HG03097 (cell line): ENCODE data around the gene TMEM74B.
"Not testable (repeated sequence)": the region's sequence is repeated elsewhere in the genome, so short reads cannot be mapped to it uniquely, and the experiment has no call there.

Experiments used
- ATAC-seq: cut with Tn5 transposase; IDR thresholded peaks from one replicate; pipeline ENCODE4 v1.9.1; 2021; ENCODE audit not compliant: unreplicated experiment, low FRiP score

The TMEM74B gene

DNA sequence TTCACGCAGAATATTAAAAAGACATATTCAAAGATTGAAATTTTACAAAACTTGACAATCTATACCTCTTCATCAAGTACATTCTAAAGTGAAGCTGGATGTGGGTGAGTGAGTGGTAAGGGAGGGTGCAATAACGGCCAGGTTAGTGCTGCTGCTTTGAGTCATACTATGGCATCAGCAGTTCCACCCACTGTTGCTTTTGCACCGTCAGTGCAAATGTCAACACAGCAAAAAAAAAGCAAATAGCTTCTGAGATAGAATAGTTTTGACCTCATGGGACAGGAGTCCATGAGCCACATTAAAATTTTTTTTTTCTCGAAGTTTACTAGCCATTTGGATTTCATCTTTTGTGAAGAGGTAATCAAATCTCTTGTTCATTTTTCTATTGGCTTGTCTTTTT, 34.6 kb downstream of the TMEM74B start:
- no peak for ATAC-seq

DNA sequence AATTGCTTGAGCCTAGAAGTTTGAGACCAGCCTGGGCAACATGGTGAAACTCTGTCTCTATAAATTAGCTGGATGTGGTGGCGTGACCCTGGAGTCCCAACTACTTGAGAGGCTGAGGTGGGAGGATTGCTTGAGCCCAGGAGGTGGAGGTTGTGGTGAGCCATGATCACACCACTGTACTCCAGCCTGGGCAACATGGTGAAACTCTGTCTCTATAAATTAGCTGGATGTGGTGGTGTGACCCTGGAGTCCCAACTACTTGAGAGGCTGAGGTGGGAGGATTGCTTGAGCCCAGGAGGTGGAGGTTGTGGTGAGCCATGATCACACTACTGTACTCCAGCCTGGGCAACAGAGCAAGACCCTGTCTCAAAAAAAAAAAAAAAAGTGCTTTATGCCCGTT, 35.0 kb downstream of the TMEM74B start:
- ATAC-seq = not testable (repeated sequence)

DNA sequence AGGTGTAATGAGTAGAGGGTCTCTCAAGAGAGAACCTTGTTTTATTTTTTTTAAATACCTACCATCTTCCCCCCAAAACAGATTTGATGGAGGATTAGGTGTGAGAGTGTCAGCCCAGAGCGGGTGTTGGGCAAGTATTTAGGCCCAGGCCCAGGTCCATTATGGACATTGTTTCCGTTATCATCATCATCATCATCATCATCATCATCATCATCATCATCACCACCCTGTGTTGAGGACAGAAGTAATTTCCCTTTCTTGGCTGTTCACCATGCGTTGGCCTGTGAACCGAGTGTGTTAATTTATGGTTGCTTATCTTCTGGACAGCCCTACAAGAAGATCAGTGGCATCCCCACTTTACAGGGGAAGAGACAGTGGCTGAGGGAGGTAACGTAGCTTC, 37.8 kb downstream of the TMEM74B start:
- ATAC-seq = no peak

DNA sequence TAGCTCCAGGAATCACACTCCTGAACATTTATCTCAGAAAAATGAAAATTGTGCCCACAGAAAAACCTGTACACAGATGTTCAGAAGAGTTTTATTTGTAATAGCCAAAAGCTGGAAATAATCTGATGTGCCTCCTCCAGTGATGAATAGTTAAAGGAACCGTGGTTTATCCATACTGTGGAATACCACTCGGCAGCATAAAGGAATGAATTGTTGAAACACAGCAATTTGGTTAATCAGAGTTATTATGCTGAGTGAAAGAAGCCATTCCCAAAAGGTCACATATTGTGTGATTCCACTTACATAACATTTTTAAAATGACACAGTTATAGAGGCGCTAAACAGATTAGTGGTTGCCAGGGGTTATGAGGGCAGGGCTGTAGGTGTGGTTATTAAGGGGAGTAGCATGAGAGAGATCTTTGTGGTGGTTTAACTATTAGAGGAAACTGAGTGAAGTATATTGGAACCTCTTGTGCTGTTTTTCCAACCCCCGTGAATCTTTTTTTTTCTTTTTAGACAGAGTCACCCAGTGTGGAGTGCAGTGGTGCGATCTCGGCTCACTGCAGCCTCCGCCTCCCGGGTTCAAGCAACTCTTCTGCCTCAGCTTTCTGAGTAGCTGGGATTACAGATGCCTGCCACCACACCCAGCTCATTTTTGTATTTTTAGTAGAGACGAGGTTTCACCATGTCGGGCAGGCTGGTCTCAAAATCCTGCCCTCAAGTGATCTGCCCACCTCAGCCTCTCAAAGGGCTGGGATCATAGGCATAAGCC, 40.2 kb downstream of the TMEM74B start:
- ATAC-seq = no peak

DNA sequence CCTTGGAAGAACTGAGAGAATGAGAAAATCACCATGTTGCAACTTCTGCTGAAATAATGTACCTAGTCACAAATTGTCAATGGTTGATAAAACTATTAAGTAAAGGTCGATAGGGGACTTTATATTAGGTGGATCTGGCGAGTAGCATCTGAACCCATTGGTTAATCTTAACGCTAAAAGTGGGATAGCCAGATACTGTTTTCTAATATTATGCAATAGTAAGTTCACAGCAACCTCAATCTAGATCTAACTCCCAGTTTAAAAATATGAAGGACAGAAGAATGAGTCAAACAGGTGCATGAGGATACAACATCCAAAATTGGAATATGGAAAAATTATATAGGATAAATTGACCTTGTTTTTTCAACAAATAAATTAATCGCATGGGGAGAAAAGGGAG, 47.5 kb downstream of the TMEM74B start:
- no peak for ATAC-seq

DNA sequence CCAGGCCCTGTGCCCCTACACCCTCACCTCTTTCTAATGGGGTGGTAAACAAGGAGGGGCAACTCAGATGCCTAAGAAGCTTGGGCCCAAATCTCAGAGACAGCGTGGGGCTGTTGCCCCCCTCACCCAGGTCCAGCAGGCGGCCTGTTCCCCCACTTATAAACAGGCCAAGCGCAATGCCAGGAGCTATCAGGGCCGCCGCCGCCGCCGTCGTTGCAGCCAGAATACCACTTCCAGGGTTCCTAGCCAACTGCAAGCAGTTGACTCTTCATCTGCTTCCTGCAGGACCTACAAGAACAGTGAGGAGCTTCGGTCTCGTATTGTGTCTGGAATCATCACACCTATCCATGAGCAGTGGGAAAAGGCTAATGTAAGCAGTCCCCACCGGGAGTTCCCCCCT, 49.9 kb downstream of the TMEM74B start:
- no peak for ATAC-seq

DNA sequence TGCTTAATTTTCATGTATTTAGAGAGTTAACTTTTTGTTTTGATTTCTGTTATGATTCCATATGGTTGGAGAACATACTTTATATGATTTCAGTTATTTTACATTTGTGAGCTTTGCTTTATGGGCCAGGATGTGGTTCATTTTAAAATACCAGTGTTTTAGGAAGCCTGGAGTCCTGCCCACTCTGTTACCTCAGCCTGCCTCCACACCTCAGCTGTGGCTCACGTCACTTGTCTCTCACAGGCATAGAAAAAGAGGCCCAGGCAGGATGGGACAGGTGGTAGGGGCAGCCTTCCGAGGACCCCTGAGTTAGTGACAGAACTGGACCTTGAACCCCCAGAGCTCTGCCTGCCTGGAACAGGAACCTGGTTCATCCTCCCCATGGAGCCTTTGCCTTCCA, 50.4 kb downstream of the TMEM74B start:
- no peak for ATAC-seq

DNA sequence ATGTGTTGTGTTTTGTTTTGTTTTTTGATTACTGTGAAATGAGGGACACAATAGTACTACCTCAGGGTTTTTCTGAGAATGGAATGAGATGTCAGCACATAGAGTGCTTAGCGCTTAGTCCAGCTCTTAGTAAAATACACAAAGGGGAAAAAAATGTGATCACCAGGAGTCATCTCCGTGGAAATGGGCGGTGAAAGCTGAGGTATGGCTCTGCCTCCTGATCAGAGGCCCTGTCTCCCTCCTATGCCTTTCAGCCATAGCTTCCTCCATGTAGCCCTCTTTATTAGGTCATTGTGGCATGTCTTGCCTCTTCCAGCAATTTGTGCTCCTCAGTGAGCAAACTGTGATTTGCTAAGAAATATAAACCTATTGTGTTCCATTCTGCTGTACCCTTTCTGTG, 53.4 kb downstream of the TMEM74B start:
- ATAC-seq = no peak

DNA sequence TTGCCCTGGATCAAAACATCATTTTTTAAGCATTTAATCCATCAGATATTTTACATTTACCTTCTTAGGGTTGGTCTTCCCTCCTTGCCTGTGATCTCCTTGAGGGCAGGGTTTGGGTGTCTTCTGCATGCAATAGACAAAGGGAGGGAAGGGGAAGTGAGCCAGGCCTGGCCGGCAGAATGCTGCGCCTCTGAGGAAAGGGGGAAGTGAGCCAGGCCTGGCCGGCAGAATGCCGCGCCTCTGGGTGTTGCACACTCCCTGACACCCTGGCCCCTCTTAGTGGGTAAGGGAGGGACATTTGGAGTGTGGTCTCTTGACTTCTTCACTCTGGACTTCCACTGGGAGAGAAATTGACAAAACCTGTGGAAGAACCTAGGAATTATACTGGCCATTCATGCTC, 53.9 kb downstream of the TMEM74B start:
- ATAC-seq = no peak
